Thyroid gland (tissue), 4 donors: Measurements from ENCODE around the gene DNAH12. TPM values are rescaled to one million over a fixed set of nuclear protein-coding genes. Genes with fewer than 3 reads are reported as not detected.

Source experiments
- DNase-seq, 2 donors: peaks; one replicate each; pipeline ENCODE4 v3.0.0-alpha.2; 2019
- H3K27ac ChIP-seq, 3 donors: fragments of 200-600 bp; sonication (generic); 1 replicate in 2 of 3; 2 replicates in 1 of 3; pipeline ENCODE4 v1.5.1; 2016 to 2019; ENCODE audit warnings: mild to moderate bottlenecking in 1 of 3, moderate library complexity in 1 of 3
- H3K27me3 ChIP-seq: fragments of 200-600 bp; sonication (generic); one replicate; pipeline ENCODE4 v1.5.1; 2019
- H3K36me3 ChIP-seq, 2 donors: fragments of 200-600 bp; sonication (generic); one replicate each; pipeline ENCODE4 v1.5.1; 2016 to 2019
- H3K4me1 ChIP-seq, 2 donors: fragments of 200-600 bp; sonication (generic); one replicate each; pipeline ENCODE4 v1.5.1; 2017 to 2019
- H3K4me3 ChIP-seq, 3 donors: fragments of 200-600 bp; sonication (generic); replicated peaks in 1 of 3; 1 replicate in 2 of 3; 2 replicates in 1 of 3; pipeline ENCODE4 v1.5.1; 2016; ENCODE audit warnings: mild to moderate bottlenecking in 1 of 3
- H3K9me3 ChIP-seq: fragments of 200-600 bp; sonication (generic); one replicate; pipeline ENCODE4 v1.5.1; 2017
- POLR2A ChIP-seq, 2 donors: fragments of 450-650 bp; IDR thresholded peaks; one replicate each; pipeline ENCODE4 v1.6.1; 2017; ENCODE audit warnings: antibody characterized with exemption in 2 of 2, mild to moderate bottlenecking in 2 of 2, moderate library complexity in 1 of 2
- WGBS, 2 donors: methylation state at CpG; one replicate each; pipeline ENCODE4 v1.1.5; 2017; 5-methylcytosine and 5-hydroxymethylcytosine counted together
- intact Hi-C: fragments of 100-400 bp; cut with DNase I; formaldehyde crosslinking; loops from one replicate; pipeline ENCODE4 v1.15.1; 2023
- total RNA-seq, 4 donors: library from RNA; depleted of rRNA; stranded (reverse); fragments of >200 nt; gene quantifications; one replicate each; pipeline ENCODE4 v1.2.3, GENCODE V29; 2016
- TF ChIP-seq, protein P1 (sequence below), 6 experiments: fragments of 200-600 bp in 3 of 6; fragments of 450-650 bp in 3 of 6; sonication (generic) in 3 of 6; IDR thresholded peaks; one replicate each; pipeline ENCODE4 v1.5.1; 2016 to 2019; ENCODE audit warnings: antibody characterized with exemption in 6 of 6, mild to moderate bottlenecking in 2 of 6, inconsistent platforms in 1 of 6, moderate library complexity in 1 of 6

Gene DNAH12
- total RNA-seq, 4 donors from 2014 or later: 0.04 to 0.98 (median 0.19) TPM

DNA sequence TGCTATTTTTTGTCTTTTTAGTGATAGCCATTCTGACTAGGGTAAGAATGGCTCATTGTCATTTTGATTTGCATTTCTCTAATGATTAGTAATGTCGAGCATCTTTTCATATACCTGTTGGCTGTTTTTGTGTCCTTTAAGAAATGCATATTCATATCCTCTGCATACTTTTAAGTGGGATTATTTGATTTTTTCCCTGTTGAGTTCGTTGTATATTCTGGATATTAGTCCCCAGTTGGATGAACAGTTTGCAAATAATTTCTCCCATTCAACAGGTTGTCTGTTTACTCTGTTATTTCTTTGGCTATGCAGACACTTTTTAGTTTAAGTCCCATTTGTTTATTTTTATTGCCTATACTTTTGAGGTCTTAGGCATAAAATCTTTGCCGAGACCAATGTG is 282.2 kb downstream of the DNAH12 start:
- TF ChIP-seq, protein P1, sequence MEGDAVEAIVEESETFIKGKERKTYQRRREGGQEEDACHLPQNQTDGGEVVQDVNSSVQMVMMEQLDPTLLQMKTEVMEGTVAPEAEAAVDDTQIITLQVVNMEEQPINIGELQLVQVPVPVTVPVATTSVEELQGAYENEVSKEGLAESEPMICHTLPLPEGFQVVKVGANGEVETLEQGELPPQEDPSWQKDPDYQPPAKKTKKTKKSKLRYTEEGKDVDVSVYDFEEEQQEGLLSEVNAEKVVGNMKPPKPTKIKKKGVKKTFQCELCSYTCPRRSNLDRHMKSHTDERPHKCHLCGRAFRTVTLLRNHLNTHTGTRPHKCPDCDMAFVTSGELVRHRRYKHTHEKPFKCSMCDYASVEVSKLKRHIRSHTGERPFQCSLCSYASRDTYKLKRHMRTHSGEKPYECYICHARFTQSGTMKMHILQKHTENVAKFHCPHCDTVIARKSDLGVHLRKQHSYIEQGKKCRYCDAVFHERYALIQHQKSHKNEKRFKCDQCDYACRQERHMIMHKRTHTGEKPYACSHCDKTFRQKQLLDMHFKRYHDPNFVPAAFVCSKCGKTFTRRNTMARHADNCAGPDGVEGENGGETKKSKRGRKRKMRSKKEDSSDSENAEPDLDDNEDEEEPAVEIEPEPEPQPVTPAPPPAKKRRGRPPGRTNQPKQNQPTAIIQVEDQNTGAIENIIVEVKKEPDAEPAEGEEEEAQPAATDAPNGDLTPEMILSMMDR (IDR thresholded peaks at IDR 0.05): no peak
- no peak for TF ChIP-seq POLR2A (IDR thresholded peaks at IDR 0.05)
- no peak for DNase-seq
- WGBS, 2 donors: 96% methylated on average over 3 of the region's 3 CpGs
- no peaks in the 10 kb centered on the region for H3K27me3 ChIP-seq
- H3K9me3 ChIP-seq: no peaks in the 10 kb centered on the region
- peaks cover 35 to 47% of the 10 kb centered on the region in 2 donors for H3K36me3 ChIP-seq
- intact Hi-C loops: no loop called here
- H3K4me1 ChIP-seq: no peaks in the 10 kb centered on the region
- H3K4me3 ChIP-seq: no peak overlapping the region
- no peak overlapping the region for H3K27ac ChIP-seq

DNA sequence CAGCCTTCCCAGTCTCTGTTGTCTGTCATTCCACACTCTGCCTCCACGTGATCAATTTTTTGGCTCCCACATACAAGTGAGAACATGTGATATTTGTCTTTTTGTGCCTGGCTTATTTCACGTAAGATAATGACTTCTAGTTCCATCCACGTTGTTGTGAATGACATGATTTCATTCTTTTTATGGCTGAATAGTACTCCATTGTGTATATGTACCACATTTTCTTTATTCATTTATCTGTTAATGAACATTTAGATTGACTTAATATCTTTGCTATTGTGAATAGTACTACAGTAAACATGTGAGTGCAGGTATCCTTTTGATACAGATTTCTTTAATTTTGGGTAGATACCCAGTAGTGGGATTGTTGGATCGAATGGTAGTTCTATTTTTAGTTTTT is 283.0 kb downstream of the DNAH12 start:
- H3K4me1 ChIP-seq: no peaks in the 10 kb centered on the region
- WGBS, 2 donors: 94 to 98% methylated on average over 4 of the region's 4 CpGs
- no peaks in the 10 kb centered on the region for H3K9me3 ChIP-seq
- no peak overlapping the region for H3K4me3 ChIP-seq
- no peak for TF ChIP-seq POLR2A (IDR thresholded peaks at IDR 0.05)
- TF ChIP-seq, protein P1 (IDR thresholded peaks at IDR 0.05): no peak
- intact Hi-C loops: no loop called here
- H3K36me3 ChIP-seq: peaks cover 35 to 49% of the 10 kb centered on the region in 2 donors
- no peak overlapping the region for H3K27ac ChIP-seq
- H3K27me3 ChIP-seq: no peaks in the 10 kb centered on the region
- DNase-seq: no peak

DNA sequence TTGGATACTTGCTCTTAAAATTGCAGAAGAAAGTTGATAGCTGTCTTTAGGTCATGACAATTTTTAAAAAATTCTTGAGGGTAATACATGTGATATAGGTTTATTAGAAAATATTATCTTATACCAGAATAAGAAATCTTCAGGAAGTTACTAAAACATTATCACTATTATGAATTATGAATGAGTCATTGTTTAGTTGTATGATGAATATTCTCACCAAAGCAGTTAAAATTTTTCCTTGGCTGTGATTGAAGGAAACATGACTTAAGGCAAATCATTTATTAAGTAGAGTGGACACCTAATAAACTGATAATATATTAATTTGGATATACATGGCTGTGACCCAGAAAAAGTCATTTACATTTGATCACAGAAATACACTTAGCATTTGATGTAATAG is 286.5 kb downstream of the DNAH12 start:
- Histone ChIP-seq H3K27ac (no peak overlapping the region), H3K4me3 (no peak overlapping the region), H3K36me3 (peaks cover 25 to 37% of the 10 kb centered on the region in 2 donors), H3K9me3 (no peaks in the 10 kb centered on the region), H3K27me3 (no peaks in the 10 kb centered on the region), H3K4me1 (peaks cover 2 to 6% of the 10 kb centered on the region in 2 donors)
- TF ChIP-seq POLR2A (IDR thresholded peaks at IDR 0.05): no peak
- TF ChIP-seq, protein P1 (IDR thresholded peaks at IDR 0.05): no peak
- intact Hi-C loops: no loop called here
- no peak for DNase-seq

DNA sequence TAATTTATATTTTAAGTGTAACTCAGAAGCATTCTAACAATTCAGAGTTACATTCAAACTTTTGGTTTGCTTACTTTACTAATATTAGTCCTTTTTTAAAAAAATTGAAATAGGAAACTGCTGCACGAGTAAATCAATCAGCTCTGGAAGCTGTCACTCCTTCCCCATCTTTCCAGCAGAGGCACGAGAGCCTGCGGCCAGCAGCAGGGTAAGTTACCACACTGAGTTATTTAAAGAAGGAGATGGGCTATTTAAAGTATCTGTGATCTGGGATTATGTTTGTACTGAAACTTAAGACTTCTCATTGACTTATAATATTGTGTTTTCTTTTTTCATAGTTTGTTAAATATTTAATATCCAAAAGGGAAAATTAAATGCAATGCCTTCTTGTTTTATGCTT is 287.3 kb downstream of the DNAH12 start:
- DNase-seq: no peak
- peaks cover 6% of the 10 kb centered on the region in 2 donors for H3K4me1 ChIP-seq
- intact Hi-C loops: no loop called here
- no peak overlapping the region for H3K4me3 ChIP-seq
- H3K27me3 ChIP-seq: no peaks in the 10 kb centered on the region
- no peak for TF ChIP-seq POLR2A (IDR thresholded peaks at IDR 0.05)
- TF ChIP-seq, protein P1 (IDR thresholded peaks at IDR 0.05): no peak
- H3K9me3 ChIP-seq: no peaks in the 10 kb centered on the region
- 85% methylated on average over 3 of the region's 3 CpGs for WGBS, 2 donors
- H3K27ac ChIP-seq: no peak overlapping the region
- peaks cover 25 to 37% of the 10 kb centered on the region in 2 donors for H3K36me3 ChIP-seq

DNA sequence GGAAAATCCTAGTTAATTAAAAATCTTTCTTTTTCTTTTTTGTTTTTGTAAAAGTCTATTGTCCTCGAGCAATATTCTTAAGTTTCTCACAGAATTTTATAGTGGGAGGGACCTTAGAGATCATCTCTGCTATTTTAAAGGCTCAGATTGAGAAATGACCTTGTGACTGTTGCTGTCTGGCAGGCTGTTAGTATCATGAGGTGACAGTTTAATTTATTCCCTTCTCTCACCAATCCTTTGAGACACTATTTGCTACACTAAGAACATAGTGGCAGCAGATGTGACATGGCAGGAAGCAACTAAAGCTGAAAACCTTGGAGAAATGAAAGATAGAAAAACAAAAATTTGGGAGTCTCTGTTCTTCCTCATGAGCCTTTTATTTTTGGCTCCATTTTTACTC is 291.7 kb downstream of the DNAH12 start:
- TF ChIP-seq, protein P1 (IDR thresholded peaks at IDR 0.05): no peak
- TF ChIP-seq POLR2A (IDR thresholded peaks at IDR 0.05): no peak
- H3K36me3 ChIP-seq: peaks cover 4 to 7% of the 10 kb centered on the region in 2 donors
- no peak for DNase-seq
- H3K27me3 ChIP-seq: no peaks in the 10 kb centered on the region
- peaks cover 6% of the 10 kb centered on the region in 2 donors for H3K4me1 ChIP-seq
- H3K4me3 ChIP-seq: no peak overlapping the region
- WGBS, 2 donors: 84 to 87% methylated on average over 1 of the region's 1 CpG
- no peaks in the 10 kb centered on the region for H3K9me3 ChIP-seq
- peak overlapping the region in 2 of 3 donors; percentile 11 to 36 for H3K27ac ChIP-seq
- intact Hi-C loops: no loop called here
